ENCODE measurements around the gene BCLAF1. TPM values are rescaled to one million over a fixed set of nuclear protein-coding genes. Genes with fewer than 3 reads are reported as not detected.

BCLAF1 gene
- total and polyA plus RNA-seq, 9 of the 15 experiments (the other 6 are each of a cell fraction or from before 2014, with no cell fraction given), result 65.4 to 286 (median 165) TPM

GRCh38 chr6:136209496-136209895 is 80.2 kb downstream of the BCLAF1 start (continued):
- TF ChIP-seq REST (IDR thresholded peaks at IDR 0.05; ENCODE audit: borderline replicate concordance) (peak; percentile 10; the same call in 1 of the 2 replicates), REST (CRISPR knock-in tag; IDR thresholded peaks at IDR 0.05; ENCODE audit: low read depth) (no peak), ETV5 (CRISPR knock-in tag; IDR thresholded peaks at IDR 0.05; ENCODE audit: low read depth) (no peak)
